HG02759 (cell line): ENCODE data around the gene ATG12.
"Not testable (repeated sequence)": the region's sequence is repeated elsewhere in the genome, so short reads cannot be mapped to it uniquely, and the experiment has no call there.

ENCODE experiments used
- ATAC-seq: cut with Tn5 transposase; IDR thresholded peaks from one replicate; pipeline ENCODE4 v1.9.1; 2021; ENCODE audit warnings: mild to moderate bottlenecking, moderate library complexity; ENCODE audit not compliant: unreplicated experiment

Gene ATG12

DNA sequence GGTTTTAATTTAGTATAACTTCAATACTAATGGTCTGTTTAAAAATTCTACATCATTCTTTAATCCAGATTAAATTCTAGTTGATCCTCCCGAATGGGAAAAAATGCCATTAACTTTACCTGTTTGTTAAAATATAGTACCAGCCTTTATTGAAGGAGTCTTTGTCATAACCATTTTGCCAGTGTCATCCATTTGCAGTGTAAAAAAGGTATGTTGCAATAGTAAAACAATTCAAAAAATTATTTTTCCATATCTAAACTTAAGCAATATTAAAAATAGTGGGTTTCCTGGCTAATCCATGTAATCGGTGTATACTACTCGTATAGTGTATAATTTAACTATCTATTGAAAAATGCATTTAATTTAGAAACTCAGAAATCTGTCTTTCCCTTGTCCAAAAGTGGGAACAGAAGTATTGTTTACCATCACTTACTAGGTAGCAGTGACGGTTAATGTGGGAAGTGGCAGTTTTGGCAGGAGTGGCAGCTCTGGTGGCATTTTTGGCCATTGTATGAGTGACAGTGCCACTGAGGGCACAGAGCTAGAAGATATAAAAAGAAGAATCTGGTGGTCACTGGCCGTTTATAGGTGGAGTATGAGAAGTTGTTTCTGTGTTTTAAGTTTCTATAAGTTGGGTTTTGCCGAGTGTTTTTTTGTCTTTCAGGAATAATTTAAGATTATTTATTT, 2.2 kb upstream of the ATG12 start:
- no peak for ATAC-seq

DNA sequence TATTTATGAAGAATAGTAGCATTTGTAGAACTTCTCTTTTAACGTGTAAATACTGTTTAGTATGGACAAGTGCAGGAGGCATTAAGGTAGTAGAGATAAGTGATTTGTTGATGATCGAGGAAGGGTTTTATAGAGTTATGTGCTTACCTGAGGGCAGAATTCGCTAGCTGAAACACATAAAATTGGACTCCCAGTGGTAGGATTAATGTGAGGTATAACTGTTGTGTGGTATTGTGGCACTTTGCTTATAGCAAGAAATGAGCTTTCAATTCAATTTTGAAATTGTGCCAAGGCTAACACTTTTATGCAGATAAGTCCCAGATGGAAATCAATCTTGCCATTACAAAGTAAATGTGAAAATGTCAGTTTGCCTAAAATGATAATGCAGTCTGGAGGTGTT, 1.6 kb upstream of the ATG12 start:
- ATAC-seq, result no peak

DNA sequence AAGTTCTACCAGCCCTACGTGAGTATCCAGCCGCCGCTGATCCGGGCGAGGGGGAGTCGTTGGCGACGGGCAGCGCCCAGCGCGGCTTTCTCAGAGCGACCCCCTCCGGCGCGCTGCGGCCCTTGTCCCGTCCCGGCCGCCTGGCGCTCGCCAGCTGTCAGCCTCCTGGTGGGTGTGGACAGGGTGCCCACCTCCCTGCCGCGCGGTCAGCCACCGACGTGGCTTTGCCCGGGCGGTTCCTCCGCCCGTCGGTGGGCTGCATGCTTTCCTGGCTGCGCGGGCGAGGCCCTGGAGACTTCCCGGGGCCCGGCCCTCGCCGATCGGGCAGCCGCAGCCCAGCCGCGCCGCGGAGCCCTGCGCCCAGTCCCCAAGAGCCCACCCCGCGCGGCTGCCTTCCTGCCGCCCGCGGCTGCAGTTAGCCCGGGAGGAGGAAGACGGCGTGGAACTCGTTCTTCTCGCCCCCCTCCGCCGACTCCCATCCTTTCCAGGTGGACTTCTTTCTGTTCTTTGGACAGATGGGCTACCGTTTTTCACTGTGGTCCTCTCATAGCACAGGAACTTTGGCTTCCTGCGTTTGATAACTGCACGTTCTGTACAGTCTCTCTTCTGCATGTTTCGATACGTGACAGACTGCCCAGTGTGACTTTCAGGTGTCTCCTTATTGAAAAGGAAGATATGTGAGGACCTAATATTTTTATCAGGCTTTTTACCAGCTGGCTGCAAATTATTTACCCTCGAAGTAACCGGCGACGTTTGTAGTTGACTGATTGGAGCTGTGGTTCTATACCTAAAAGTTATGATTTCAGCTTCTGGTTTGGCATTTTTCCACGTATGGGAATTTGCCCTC, 947 bp upstream of the ATG12 start:
- ATAC-seq, result peak; percentile 38

GRCh38 chr5:115840873-115841272, 492 bp downstream of the ATG12 start:
- ATAC-seq, result no peak

GRCh38 chr5:115838885-115839518, 2.4 kb downstream of the ATG12 start:
- no peak for ATAC-seq

GRCh38 chr5:115835481-115835880, 5.9 kb downstream of the ATG12 start:
- ATAC-seq, result no peak

GRCh38 chr5:115831163-115831768, 10.1 kb downstream of the ATG12 start:
- peak; percentile 77 for ATAC-seq

DNA sequence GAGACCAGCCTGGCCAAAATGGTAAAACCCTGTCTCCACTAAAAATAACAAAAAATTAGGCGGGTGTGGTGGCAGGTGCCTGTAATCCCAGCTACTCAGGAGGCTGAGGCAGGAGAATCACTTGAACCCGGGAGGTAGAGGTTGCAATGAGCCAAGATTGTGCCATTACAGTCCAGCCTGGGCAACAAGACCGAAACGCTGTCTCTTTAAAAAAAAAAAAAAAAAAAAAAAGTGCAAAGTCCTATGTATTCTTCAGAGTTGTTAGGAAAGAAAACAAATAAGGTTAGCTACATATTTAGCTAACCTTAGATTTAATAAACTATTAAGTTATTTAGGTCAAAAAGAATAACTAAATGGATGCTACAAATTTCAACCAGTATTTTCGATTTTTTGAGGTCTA, 11.5 kb downstream of the ATG12 start:
- ATAC-seq, result no peak

DNA sequence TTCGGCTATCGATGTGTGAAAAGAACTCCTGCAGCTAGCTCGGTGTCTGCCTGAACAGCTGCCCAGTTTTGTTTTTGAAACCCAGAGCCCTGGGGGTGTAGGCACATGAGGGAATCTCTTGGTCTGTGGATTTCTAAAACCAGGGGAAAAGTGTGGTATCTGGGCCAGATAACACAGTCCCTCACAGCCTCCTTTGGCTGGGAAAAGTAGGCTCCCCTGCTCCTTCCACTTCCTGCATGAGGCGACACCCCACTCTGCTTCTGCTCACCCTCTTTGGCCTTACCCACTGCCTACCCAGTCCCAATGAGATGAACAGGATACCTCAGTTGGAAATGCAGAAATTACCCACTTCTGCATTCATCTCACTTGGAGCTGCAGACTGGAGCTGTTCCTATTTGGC, 15.4 kb downstream of the ATG12 start:
- ATAC-seq, result no peak

DNA sequence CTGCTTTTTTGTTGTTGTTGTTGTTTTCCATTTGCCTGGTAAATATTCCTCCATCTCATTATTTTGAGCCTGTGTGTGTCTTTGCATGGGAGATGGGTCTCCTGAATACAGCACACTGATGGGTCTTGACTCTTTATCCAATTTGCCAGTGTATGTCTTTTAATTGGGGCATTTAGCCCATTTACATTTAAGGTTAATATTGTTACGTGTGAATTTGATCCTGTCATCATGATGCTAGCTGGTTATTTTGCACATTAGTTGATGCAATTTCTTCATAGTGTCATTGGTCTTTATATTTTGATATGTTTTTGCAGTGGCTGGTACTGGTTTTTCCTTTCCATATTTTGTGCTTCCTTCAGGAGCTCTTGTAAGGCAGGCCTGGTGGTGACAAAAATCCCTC, 16.4 kb downstream of the ATG12 start:
- ATAC-seq, result not testable (repeated sequence)

DNA sequence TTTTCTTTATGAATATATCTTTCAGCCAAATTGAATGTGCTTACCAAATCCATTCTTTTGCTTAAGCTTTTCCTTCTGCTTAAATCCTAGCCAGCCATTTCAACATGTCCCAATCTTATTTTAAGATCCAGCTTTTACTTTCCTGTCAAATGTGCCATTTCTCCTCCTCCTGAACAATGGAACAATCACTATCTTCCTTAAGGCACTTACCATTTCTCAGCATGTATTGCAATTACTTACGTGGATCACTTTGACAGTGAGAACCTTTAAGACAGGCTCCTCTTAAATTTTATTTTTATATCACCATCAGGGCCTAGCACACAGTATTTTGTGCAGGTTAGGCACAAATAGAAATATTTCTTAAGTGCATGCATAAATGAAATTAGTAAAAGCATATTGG, 20.5 kb downstream of the ATG12 start:
- ATAC-seq, result no peak

DNA sequence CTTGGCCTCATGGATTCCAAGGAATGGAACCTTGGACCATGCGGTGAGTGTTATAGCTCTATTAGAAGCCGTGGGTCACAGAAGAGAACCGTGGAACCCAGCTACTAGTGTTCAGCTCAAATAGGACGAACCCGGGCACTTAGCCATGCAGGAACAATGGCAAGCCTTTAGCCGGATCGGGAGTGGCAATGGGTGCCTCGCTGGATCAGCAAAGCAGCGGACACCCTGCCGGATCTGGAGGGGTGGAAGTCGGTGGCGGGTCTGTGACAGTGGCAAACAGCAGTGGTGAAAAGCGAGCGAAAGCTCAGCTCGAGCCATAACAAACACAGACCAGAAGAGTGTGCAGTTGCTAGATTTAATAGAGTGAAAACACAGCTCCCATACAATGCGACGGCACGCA, 22.5 kb downstream of the ATG12 start:
- no peak for ATAC-seq

DNA sequence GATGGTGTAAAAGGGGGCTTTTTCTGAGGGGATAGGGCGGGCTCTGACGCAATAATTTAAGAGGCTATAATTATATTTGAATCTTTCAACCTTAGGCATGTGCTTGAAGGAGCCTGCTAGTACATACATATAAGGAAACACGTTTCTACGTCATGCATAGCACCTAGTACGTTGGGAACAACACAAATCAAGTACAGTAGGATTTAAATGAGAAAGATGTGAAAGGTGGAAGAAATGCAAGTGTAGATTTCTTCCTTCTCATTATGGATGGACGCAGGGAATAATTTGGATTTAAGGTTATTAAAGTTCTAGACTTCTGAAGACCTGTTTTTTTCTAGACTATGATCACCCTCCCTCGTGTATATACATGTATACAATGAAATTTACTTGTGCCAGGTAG, 24.0 kb downstream of the ATG12 start:
- ATAC-seq, result no peak

GRCh38 chr5:115816226-115817081, 24.9 kb downstream of the ATG12 start, which contains the start of gene CDO1:
CDO1 (minus strand) TSS chr5:115816659; CDS start chr5:115816397, 262 bp downstream.
- ATAC-seq, result peak; percentile 72

GRCh38 chr5:115815693-115816225, 25.6 kb downstream of the ATG12 start:
- peak; percentile 30 for ATAC-seq

- peak; percentile 14 for ATAC-seq
Observed at GRCh38 chr5:115815006-115815692, 26.2 kb downstream of the ATG12 start.

GRCh38 chr5:115813719-115814118, 27.6 kb downstream of the ATG12 start:
- no peak for ATAC-seq

DNA sequence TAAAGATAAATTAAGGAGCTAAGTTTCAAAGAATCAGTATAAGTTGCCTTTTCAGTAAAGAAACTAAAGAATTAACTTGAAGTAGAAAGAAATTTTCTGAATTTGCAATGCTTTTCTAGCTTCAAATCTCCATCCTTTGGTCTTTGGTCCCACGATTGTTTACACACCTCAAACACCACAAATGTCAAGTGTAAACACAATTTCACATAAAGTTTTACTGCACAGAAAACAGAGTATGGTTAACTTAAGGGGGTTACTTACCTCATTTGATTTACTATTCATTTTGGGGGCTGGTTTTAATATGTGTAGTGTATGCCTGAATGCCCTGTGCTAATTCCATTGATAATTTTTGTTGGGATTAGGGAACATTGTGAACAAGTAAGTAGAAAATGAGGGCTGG, 29.0 kb downstream of the ATG12 start:
- no peak for ATAC-seq

DNA sequence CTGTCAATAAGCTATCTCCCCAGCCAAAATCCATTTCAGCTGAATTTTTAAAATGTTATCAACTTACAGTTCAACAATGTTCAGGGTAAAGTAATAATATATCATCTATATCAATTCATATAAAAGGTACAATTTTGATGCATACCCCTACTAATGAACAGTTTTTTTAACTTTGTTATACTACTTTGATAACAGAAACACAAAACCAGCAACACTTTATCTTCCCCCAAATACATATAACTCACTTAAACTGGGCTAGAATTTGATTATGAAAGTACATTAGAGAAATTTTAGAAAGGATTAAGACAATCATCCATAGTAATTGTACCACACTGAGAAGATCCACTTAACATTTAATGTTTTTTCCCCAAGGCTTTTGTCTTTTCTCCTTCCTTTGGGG, 30.0 kb downstream of the ATG12 start:
- no peak for ATAC-seq

- no peak for ATAC-seq
Observed at GRCh38 chr5:115810761-115811160, 30.6 kb downstream of the ATG12 start.
